Body of pancreas (tissue), 4 donors: ENCODE data around the gene TESPA1.

Experiments used
- POLR2A ChIP-seq, 3 donors: fragments of 450-650 bp; IDR thresholded peaks; one replicate each; pipeline ENCODE4 v1.6.1; 2016; ENCODE audit warnings: antibody characterized with exemption in 3 of 3, mild to moderate bottlenecking in 2 of 3
- TF ChIP-seq, protein P1 (sequence below), 7 experiments: fragments of 450-650 bp in 4 of 7; fragments of 200-600 bp in 3 of 7; sonication (generic) in 3 of 7; IDR thresholded peaks; one replicate each; pipeline ENCODE4 v1.5.1; 2016 to 2019; ENCODE audit warnings: antibody characterized with exemption in 7 of 7

DNA sequence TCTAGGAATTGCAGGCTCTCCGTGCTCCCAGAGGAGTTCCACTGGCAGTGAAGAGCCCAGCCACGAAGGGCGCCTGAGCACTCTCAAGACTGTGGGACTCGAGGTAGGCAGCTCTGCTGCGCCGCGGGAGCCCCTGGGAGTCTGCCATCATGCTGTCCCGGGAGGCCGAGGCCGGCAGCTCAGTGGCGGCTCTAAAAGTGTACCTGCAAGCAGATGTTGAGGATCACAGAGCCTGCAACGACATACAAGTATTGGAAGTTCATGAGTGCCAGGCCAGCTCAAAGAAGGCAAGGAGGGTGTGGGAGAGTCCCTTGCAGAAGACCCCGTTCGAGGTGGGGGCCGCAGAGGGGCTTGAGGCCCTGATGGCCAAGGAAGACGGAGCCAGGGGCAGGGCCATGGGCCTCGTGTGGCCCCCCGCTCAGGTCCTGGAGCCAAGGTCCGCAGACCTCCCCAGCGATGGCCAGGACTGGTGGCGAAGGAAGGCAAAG, 67.5 kb downstream of the TESPA1 start:
- TF ChIP-seq POLR2A (IDR thresholded peaks at IDR 0.05): no peak
- TF ChIP-seq, protein P1, sequence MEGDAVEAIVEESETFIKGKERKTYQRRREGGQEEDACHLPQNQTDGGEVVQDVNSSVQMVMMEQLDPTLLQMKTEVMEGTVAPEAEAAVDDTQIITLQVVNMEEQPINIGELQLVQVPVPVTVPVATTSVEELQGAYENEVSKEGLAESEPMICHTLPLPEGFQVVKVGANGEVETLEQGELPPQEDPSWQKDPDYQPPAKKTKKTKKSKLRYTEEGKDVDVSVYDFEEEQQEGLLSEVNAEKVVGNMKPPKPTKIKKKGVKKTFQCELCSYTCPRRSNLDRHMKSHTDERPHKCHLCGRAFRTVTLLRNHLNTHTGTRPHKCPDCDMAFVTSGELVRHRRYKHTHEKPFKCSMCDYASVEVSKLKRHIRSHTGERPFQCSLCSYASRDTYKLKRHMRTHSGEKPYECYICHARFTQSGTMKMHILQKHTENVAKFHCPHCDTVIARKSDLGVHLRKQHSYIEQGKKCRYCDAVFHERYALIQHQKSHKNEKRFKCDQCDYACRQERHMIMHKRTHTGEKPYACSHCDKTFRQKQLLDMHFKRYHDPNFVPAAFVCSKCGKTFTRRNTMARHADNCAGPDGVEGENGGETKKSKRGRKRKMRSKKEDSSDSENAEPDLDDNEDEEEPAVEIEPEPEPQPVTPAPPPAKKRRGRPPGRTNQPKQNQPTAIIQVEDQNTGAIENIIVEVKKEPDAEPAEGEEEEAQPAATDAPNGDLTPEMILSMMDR (IDR thresholded peaks at IDR 0.05): no peak
